Liver (tissue), 3 donors: ENCODE results near the gene OR2V1.

ENCODE experiments used
- CTCF ChIP-seq: fragments of 150-350 bp; IDR thresholded peaks from 2 replicates; pipeline ENCODE4 v1.5.1; 2017; ENCODE audit warnings: improper control_type of control experiment, low read depth, low read length; ENCODE audit not compliant: missing input control
- GABPA ChIP-seq, 2 donors: IDR thresholded peaks in 1 of 2; conservative IDR thresholded peaks in 1 of 2; 2 replicates each; pipeline ENCODE4 v1.6.1; 2016; ENCODE audit warnings: antibody characterized with exemption in 2 of 2, mild to moderate bottlenecking in 1 of 2, moderate library complexity in 1 of 2
- HNF4A ChIP-seq, 2 donors: conservative IDR thresholded peaks; 2 replicates each; pipeline ENCODE4 v1.6.1; 2016; ENCODE audit warnings: antibody characterized with exemption in 2 of 2, mild to moderate bottlenecking in 2 of 2
- JUND ChIP-seq, 2 donors: IDR thresholded peaks; 2 replicates each; pipeline ENCODE4 v1.6.1; 2016; ENCODE audit warnings: antibody characterized with exemption in 2 of 2
- RAD21 ChIP-seq, 2 donors: IDR thresholded peaks; 2 replicates each; pipeline ENCODE4 v1.6.1; 2016; ENCODE audit warnings: antibody characterized with exemption in 2 of 2, mild to moderate bottlenecking in 2 of 2
- ZBTB33 ChIP-seq: IDR thresholded peaks from 2 replicates; pipeline ENCODE4 v1.6.1; 2016; ENCODE audit warnings: antibody characterized with exemption
- donor health status: healthy.
- donor health status: healthy.

- TF ChIP-seq HNF4A (conservative IDR thresholded peaks at IDR 0.05) = no peak
- no peak for TF ChIP-seq CTCF
- TF ChIP-seq RAD21 (IDR thresholded peaks at IDR 0.05) = no peak
- no peak for TF ChIP-seq JUND (IDR thresholded peaks at IDR 0.05)
- no peak for TF ChIP-seq GABPA (IDR thresholded peaks at IDR 0.05 in 1 of 2, conservative IDR thresholded peaks at IDR 0.05 in 1 of 2)
- no peak for TF ChIP-seq ZBTB33
These were observed 25.5 kb downstream of the OR2V1 start for GRCh38 chr5:181105391-181106025.
